SJCRH30 (cell line): ENCODE measurements around the gene RARG. TPM values are rescaled to one million over a fixed set of nuclear protein-coding genes. Genes with fewer than 3 reads are reported as not detected.

Experiments
- DNase-seq, 2 experiments: peaks; one replicate each; pipeline ENCODE4 v3.0.0-alpha.2; 2015 to 2020
- H3K27ac ChIP-seq: fragments of 250-450 bp; sonication (Bioruptor Pico); 2 replicates; pipeline ENCODE4 v1.5.1; 2020; ENCODE audit warnings: mild to moderate bottlenecking, moderate library complexity
- H3K27me3 ChIP-seq: fragments of 250-450 bp; sonication (Bioruptor Pico); 2 replicates; pipeline ENCODE4 v1.5.1; 2020; ENCODE audit warnings: mild to moderate bottlenecking, moderate library complexity
- H3K36me3 ChIP-seq: fragments of 250-450 bp; sonication (Bioruptor Pico); 2 replicates; pipeline ENCODE4 v1.5.1; 2020; ENCODE audit warnings: mild to moderate bottlenecking, moderate library complexity
- H3K4me1 ChIP-seq: fragments of 250-450 bp; sonication (Bioruptor Pico); 2 replicates; pipeline ENCODE4 v1.5.1; 2020; ENCODE audit warnings: mild to moderate bottlenecking, moderate library complexity
- H3K4me3 ChIP-seq: fragments of 250-450 bp; sonication (Bioruptor Pico); 2 replicates; pipeline ENCODE4 v1.5.1; 2020; ENCODE audit warnings: mild to moderate bottlenecking, moderate library complexity
- H3K9me3 ChIP-seq: fragments of 250-450 bp; sonication (Bioruptor Pico); replicated peaks from 2 replicates; pipeline ENCODE4 v1.5.1; 2020; ENCODE audit warnings: mild to moderate bottlenecking, moderate library complexity
- total RNA-seq: library from RNA; depleted of rRNA; stranded (reverse); fragments of >200 nt; shearing (Covaris generic); gene quantifications from 2 replicates; pipeline ENCODE4 v1.2.3, GENCODE V29; 2014

Gene RARG
- total RNA-seq, 1 experiment from 2014 or later, result 5.5 TPM

GRCh38 chr12:53255996-53256395 is 24.0 kb upstream of the RARG start:
- Histone ChIP-seq H3K9me3 (no peaks in the 10 kb centered on the region), H3K27me3 (no peaks in the 10 kb centered on the region), H3K4me1 (no peaks in the 10 kb centered on the region), H3K27ac (no peak overlapping the region), H3K36me3 (no peaks in the 10 kb centered on the region), H3K4me3 (no peak overlapping the region)
- DNase-seq, result no peak

- Histone ChIP-seq H3K27ac (no peak overlapping the region), H3K4me3 (no peak overlapping the region), H3K27me3 (no peaks in the 10 kb centered on the region), H3K4me1 (no peaks in the 10 kb centered on the region), H3K36me3 (no peaks in the 10 kb centered on the region), H3K9me3 (no peaks in the 10 kb centered on the region)
- no peak for DNase-seq
Measured at GRCh38 chr12:53254816-53255545, 23.0 kb upstream of the RARG start.

- Histone ChIP-seq H3K4me3 (no peak overlapping the region), H3K27me3 (no peaks in the 10 kb centered on the region), H3K9me3 (no peaks in the 10 kb centered on the region), H3K27ac (no peak overlapping the region), H3K36me3 (no peaks in the 10 kb centered on the region), H3K4me1 (no peaks in the 10 kb centered on the region)
- no peak for DNase-seq
Measured at GRCh38 chr12:53253298-53253697, 21.3 kb upstream of the RARG start.

DNA sequence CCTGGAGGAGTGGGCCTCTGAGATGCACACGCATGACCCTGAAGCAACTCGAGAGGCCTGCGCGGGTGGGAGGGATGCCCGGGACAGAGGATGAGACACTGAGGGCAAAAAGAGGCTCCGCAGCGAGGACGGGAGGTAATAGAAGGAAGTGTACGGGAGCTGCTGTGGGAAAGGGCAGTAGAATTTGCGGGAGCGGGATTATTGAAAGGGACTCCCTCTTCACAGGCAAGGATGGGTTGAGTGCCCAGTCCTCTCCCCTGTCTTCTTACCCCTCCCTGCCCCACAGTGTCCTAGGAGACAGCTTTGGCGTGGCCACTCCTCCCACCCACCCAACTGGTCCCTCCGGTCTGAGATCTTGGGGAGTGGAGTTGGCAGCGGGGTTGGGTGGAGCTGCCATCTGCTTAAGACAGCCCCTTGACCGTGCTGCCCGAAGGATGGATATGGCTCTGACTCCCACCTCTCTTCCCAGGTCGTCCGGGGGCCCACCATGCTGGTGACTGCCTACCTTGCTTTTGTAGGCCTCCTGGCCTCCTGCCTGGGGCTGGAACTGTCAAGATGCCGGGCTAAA is 20.4 kb upstream of the RARG start:
- DNase-seq, result peak in 1 of 2 experiments; percentile 12
- Histone ChIP-seq H3K4me3 (peak overlapping the region; percentile 78), H3K27ac (peak overlapping the region; percentile 47), H3K27me3 (no peaks in the 10 kb centered on the region), H3K4me1 (no peaks in the 10 kb centered on the region), H3K9me3 (no peaks in the 10 kb centered on the region), H3K36me3 (no peaks in the 10 kb centered on the region)

DNA sequence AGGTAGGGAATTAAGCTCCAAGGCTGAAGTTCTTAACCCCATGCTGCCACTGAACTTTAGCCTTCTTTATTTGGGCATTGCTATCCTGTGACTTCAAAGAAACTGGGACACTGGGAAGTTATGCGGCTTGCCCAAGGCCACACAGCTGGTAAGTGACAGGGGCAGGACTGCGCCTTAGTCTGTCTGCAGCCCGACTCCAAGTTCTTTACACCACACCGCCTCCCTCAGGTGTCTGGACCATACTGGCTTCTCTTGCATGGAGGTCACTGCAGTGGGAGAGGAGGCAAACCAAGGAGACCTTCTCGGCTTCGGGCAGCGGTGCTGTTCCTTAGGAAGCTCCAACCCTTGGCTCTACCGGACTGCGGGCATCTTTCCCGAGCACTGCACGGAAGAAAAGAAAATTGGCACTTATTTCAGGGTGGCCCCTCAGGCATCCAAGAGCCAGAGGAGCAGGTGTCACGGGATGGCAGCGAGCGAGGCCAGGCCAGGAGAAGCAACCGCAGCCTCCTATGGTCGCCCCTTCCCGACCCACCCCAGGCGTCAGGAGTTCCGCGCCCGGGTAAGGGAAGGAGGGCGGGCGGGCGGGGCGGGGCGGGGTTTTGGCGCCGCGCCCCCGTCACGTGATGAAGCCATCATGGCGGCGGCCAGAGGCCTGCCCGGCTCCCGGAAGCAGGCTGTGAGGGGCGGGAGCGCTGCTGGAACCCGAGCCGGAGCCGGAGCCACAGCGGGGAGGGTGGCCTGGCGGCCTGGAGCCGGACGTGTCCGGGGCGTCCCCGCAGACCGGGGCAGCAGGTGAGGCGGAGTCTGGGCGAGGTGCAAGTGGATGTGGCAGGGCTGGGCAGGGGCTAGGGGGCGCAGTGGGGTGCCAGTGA is 19.7 kb upstream of the RARG start:
- H3K36me3 ChIP-seq, result no peaks in the 10 kb centered on the region
- H3K9me3 ChIP-seq, result no peaks in the 10 kb centered on the region
- no peaks in the 10 kb centered on the region for H3K4me1 ChIP-seq
- H3K27ac ChIP-seq, result peak overlapping the region; percentile 47
- H3K4me3 ChIP-seq, result peak overlapping the region; percentile 78
- DNase-seq, result peak; percentile 80 to 85
- H3K27me3 ChIP-seq, result no peaks in the 10 kb centered on the region

DNA sequence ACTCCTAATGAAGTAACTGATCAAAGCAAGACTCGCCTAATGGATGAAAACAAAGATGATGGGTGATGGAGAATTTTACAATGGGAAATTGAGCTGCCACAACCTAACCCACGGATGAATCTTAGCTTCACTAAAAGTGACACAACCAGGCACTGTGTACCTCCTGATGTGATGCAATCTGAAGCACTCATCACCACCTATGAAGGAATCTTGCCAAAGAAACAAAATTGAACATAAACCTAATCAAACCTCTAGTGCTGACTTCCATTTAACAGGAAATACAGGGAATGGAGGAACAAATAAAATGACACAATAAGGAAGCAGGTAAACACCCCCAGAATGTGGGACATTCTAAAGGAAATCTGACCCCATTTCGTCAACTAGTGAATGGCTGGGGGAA is 13.3 kb upstream of the RARG start:
- H3K4me1 ChIP-seq, result no peaks in the 10 kb centered on the region
- peaks cover 7% of the 10 kb centered on the region; the same call in 1 of the 2 replicates for H3K27me3 ChIP-seq
- H3K9me3 ChIP-seq, result no peaks in the 10 kb centered on the region
- no peak for DNase-seq
- no peaks in the 10 kb centered on the region for H3K36me3 ChIP-seq
- no peak overlapping the region for H3K27ac ChIP-seq
- H3K4me3 ChIP-seq, result no peak overlapping the region

GRCh38 chr12:53244337-53244736 is 12.3 kb upstream of the RARG start:
- Histone ChIP-seq H3K27ac (no peak overlapping the region), H3K4me1 (no peaks in the 10 kb centered on the region), H3K36me3 (no peaks in the 10 kb centered on the region), H3K9me3 (no peaks in the 10 kb centered on the region), H3K27me3 (peaks cover 7% of the 10 kb centered on the region; the same call in 1 of the 2 replicates), H3K4me3 (no peak overlapping the region)
- no peak for DNase-seq

- H3K4me3 ChIP-seq, result no peak overlapping the region
- H3K36me3 ChIP-seq, result no peaks in the 10 kb centered on the region
- H3K27ac ChIP-seq, result no peak overlapping the region
- no peak for DNase-seq
- H3K4me1 ChIP-seq, result no peaks in the 10 kb centered on the region
- peaks cover 12% of the 10 kb centered on the region; the same call in 1 of the 2 replicates for H3K27me3 ChIP-seq
- H3K9me3 ChIP-seq, result no peaks in the 10 kb centered on the region
Measured at GRCh38 chr12:53241623-53242412, 9.8 kb upstream of the RARG start.

- no peaks in the 10 kb centered on the region for H3K4me1 ChIP-seq
- DNase-seq, result no peak
- no peaks in the 10 kb centered on the region for H3K9me3 ChIP-seq
- H3K36me3 ChIP-seq, result no peaks in the 10 kb centered on the region
- H3K27me3 ChIP-seq, result peaks cover 12% of the 10 kb centered on the region; the same call in 1 of the 2 replicates
- H3K27ac ChIP-seq, result no peak overlapping the region
- no peak overlapping the region for H3K4me3 ChIP-seq
Measured at GRCh38 chr12:53239643-53240258, 7.7 kb upstream of the RARG start.

DNA sequence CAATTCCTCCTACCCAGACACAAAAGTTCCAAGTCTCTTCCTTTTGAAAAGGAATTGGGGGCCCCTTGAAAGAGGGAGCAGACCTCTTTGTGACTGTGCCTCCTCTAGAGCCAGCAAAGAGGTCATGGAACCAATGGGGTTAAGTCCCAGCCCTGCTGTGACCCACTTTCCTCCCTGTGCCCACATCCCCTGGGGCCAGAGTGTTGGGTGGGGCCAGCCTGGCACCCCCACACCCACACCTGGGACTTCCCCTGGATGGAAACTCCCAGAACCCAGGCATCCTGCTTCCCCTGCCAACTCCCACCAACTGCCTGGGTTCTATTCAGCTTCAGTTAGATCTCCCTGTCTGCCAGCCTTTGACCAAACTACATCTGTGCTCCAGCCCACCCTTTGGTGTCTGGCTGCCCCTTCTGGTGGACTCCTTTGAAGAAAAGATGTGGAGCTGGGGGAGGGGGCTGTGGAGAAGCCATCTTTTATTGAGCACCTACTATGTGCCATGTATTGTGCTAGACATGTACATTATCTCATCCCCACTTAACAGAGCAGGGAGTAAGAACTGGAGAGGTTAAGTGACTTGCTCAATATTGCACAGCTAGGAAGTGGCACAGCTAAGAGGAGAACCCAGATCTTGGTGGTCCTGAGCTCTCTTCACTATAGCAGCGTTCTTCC is 4.6 kb upstream of the RARG start:
- H3K36me3 ChIP-seq, result no peaks in the 10 kb centered on the region
- no peaks in the 10 kb centered on the region for H3K9me3 ChIP-seq
- H3K27ac ChIP-seq, result no peak overlapping the region
- DNase-seq, result no peak
- no peak overlapping the region for H3K4me3 ChIP-seq
- H3K27me3 ChIP-seq, result peaks cover 12% of the 10 kb centered on the region; the same call in 1 of the 2 replicates
- peaks cover 13% of the 10 kb centered on the region for H3K4me1 ChIP-seq

GRCh38 chr12:53235742-53236442 is 3.9 kb upstream of the RARG start:
- H3K4me3 ChIP-seq, result no peak overlapping the region
- no peaks in the 10 kb centered on the region for H3K9me3 ChIP-seq
- no peak for DNase-seq
- H3K4me1 ChIP-seq, result peaks cover 13% of the 10 kb centered on the region
- no peaks in the 10 kb centered on the region for H3K36me3 ChIP-seq
- no peak overlapping the region for H3K27ac ChIP-seq
- peaks cover 6% of the 10 kb centered on the region; the same call in 1 of the 2 replicates for H3K27me3 ChIP-seq

DNA sequence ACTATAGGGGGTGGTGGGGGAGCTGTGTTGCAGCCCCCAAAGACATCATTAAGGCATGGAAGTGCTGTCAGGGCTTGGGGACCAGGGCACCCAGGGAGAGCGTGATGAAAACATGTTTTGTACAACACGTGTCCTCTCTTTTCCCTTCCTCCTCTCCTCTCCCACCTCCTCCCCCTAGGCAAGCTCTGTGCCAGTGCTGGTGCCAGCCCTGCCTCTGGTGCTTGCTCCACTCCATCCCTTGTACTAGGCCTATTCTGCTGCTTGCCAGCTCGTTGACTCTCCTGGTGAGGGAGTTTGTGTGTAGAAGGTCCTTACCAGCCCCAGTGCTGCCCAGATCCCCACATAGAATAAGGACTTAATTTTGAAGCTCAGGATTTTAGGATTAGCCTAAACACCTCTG is 3.2 kb upstream of the RARG start:
- Histone ChIP-seq H3K36me3 (no peaks in the 10 kb centered on the region), H3K27me3 (peaks cover 6% of the 10 kb centered on the region; the same call in 1 of the 2 replicates), H3K4me3 (no peak overlapping the region), H3K27ac (no peak overlapping the region), H3K9me3 (no peaks in the 10 kb centered on the region), H3K4me1 (peaks cover 13% of the 10 kb centered on the region)
- DNase-seq, result no peak

GRCh38 chr12:53234271-53234914 is 2.4 kb upstream of the RARG start:
- H3K27me3 ChIP-seq, result peaks cover 6% of the 10 kb centered on the region; the same call in 1 of the 2 replicates
- peaks cover 13% of the 10 kb centered on the region for H3K4me1 ChIP-seq
- DNase-seq, result peak in 1 of 2 experiments; percentile 42
- no peaks in the 10 kb centered on the region for H3K9me3 ChIP-seq
- H3K27ac ChIP-seq, result no peak overlapping the region
- H3K4me3 ChIP-seq, result no peak overlapping the region
- no peaks in the 10 kb centered on the region for H3K36me3 ChIP-seq
